Ramos (cell line): ENCODE results near the gene OR2L5.

Experiments used
- in situ Hi-C: fragments of 300-500 bp; cut with MboI; formaldehyde crosslinking; loops from one replicate; pipeline ENCODE4 v1.14.3; 2022; ENCODE audit warnings: low sequenced_read_pairs; ENCODE audit not compliant: unreplicated experiment

The OR2L5 gene

GRCh38 chr1:248013229-248013710, at the start of gene OR2L5:
Gene OR2L5, plus strand, starts transcription at chr1:248013660. Its CDS starts 8,288 bp downstream, at chr1:248021948.
- in situ Hi-C loops: no loop called here

GRCh38 chr1:247964933-247965332, 48.5 kb upstream of the OR2L5 start, which contains the start of gene OR2AK2:
Gene OR2AK2, plus strand, starts transcription at chr1:247965233. Its CDS starts 144 bp downstream, at chr1:247965377.
- in situ Hi-C loops: no loop called here

- in situ Hi-C loops: no loop called here
Measured at GRCh38 chr1:247966532-247967204, 46.8 kb upstream of the OR2L5 start.

- in situ Hi-C loops: no loop called here
Measured at GRCh38 chr1:247992986-247993385, 20.5 kb upstream of the OR2L5 start.

- in situ Hi-C loops: no loop called here
Measured at GRCh38 chr1:247998811-247999210, 14.6 kb upstream of the OR2L5 start.

- in situ Hi-C loops: no loop called here
Measured at GRCh38 chr1:248000169-248000568, 13.3 kb upstream of the OR2L5 start.

GRCh38 chr1:248007778-248008177, 5.7 kb upstream of the OR2L5 start:
- in situ Hi-C loops: no loop called here

GRCh38 chr1:248009681-248010080, 3.8 kb upstream of the OR2L5 start:
- in situ Hi-C loops: no loop called here

- in situ Hi-C loops: no loop called here
Measured at GRCh38 chr1:248015803-248016202, 2.3 kb downstream of the OR2L5 start.

- in situ Hi-C loops: no loop called here
Measured at GRCh38 chr1:248029770-248030169, 16.3 kb downstream of the OR2L5 start, which contains the start of gene OR2L2. Gene OR2L2, plus strand, starts transcription at chr1:248030070. Its CDS starts 8,198 bp downstream, at chr1:248038268.

- in situ Hi-C loops: no loop called here
Measured at GRCh38 chr1:248045209-248045608, 31.7 kb downstream of the OR2L5 start.

- in situ Hi-C loops: no loop called here
Measured at GRCh38 chr1:248046536-248046935, 33.1 kb downstream of the OR2L5 start, which contains the start of gene OR2L3. Gene OR2L3, plus strand, starts transcription at chr1:248046836. Its CDS starts 13,846 bp downstream, at chr1:248060682.

GRCh38 chr1:248047008-248047407, 33.5 kb downstream of the OR2L5 start:
- in situ Hi-C loops: no loop called here

- in situ Hi-C loops: no loop called here
Measured at GRCh38 chr1:248054671-248055070, 41.2 kb downstream of the OR2L5 start.

- in situ Hi-C loops: no loop called here
Measured at GRCh38 chr1:248055261-248055660, 41.8 kb downstream of the OR2L5 start.

GRCh38 chr1:248065071-248065470, 51.6 kb downstream of the OR2L5 start:
- in situ Hi-C loops: no loop called here

GRCh38 chr1:248065604-248066003, 52.1 kb downstream of the OR2L5 start:
- in situ Hi-C loops: no loop called here
